Transverse colon (tissue), 4 donors: ENCODE data around the gene MACO1. TPM values are rescaled to one million over a fixed set of nuclear protein-coding genes. Genes with fewer than 3 reads are reported as not detected.

ENCODE experiments used
- DNase-seq: peaks from one replicate; pipeline ENCODE4 v3.0.0-alpha.2; 2019
- H3K27ac ChIP-seq, 4 donors: fragments of 200-600 bp; sonication (generic); 2 replicates each; pipeline ENCODE4 v1.5.1; 2016 to 2018; ENCODE audit warnings: inconsistent platforms in 4 of 4
- H3K27me3 ChIP-seq: fragments of 200-600 bp; sonication (generic); 2 replicates; pipeline ENCODE4 v1.5.1; 2017; ENCODE audit warnings: inconsistent platforms
- H3K36me3 ChIP-seq, 4 donors: fragments of 200-600 bp; sonication (generic); 2 replicates each; pipeline ENCODE4 v1.5.1; 2017 to 2019; ENCODE audit warnings: inconsistent platforms in 4 of 4
- H3K4me1 ChIP-seq, 4 donors: fragments of 200-600 bp; sonication (generic); 2 replicates each; pipeline ENCODE4 v1.5.1; 2017 to 2020; ENCODE audit warnings: inconsistent platforms in 4 of 4
- H3K4me3 ChIP-seq, 4 donors: fragments of 200-600 bp; sonication (generic); 1 replicate in 1 of 4; 2 replicates in 3 of 4; pipeline versions ENCODE4 v1.5.1 to v1.6.1; 2017 to 2019; ENCODE audit warnings: inconsistent platforms in 4 of 4
- H3K9me3 ChIP-seq, 2 donors: fragments of 200-600 bp; sonication (generic); 2 replicates each; pipeline ENCODE4 v1.5.1; 2017 to 2019; ENCODE audit warnings: inconsistent platforms in 2 of 2
- EP300 ChIP-seq: sonication (generic); formaldehyde crosslinking; IDR thresholded peaks from one replicate; pipeline ENCODE4 v1.6.1; 2017; ENCODE audit warnings: antibody characterized with exemption, low read depth
- POLR2A ChIP-seq: fragments of 450-650 bp; IDR thresholded peaks from one replicate; pipeline ENCODE4 v1.6.1; 2016; ENCODE audit warnings: antibody characterized with exemption, mild to moderate bottlenecking, moderate library complexity
- POLR2AphosphoS5 ChIP-seq, 3 donors: sonication (generic); formaldehyde crosslinking; IDR thresholded peaks; one replicate each; pipeline ENCODE4 v1.6.1; 2016; ENCODE audit warnings: antibody characterized with exemption in 3 of 3
- WGBS, 2 donors: methylation state at CpG; one replicate each; pipeline ENCODE4 v1.1.5; 2018; ENCODE audit warnings: low coverage in 1 of 2; 5-methylcytosine and 5-hydroxymethylcytosine counted together
- in situ Hi-C, 4 donors: fragments of 200-750 bp; cut with MboI; loops; one replicate each; pipeline versions ENCODE4 v1.15.0 to v1.15.1; 2017; ENCODE audit warnings: low sequenced_read_pairs in 3 of 4, low pct_ligation_motif_present in 1 of 4, low pct_unique_long_range_greater_than_20kb in 1 of 4
- intact Hi-C: fragments of 100-400 bp; cut with DNase I; formaldehyde crosslinking; loops from one replicate; pipeline ENCODE4 v1.15.1; 2023; ENCODE audit warnings: low total_unique reads
- total RNA-seq, 4 donors: library from RNA; depleted of rRNA; stranded (reverse); fragments of >200 nt; gene quantifications; one replicate each; pipeline ENCODE4 v1.1.0, GENCODE V29; 2016
- TF ChIP-seq, protein P1 (sequence below), 5 experiments: fragments of 200-600 bp in 3 of 5; fragments of 450-650 bp in 2 of 5; sonication (generic) in 3 of 5; IDR thresholded peaks; 1 replicate in 2 of 5; 2 replicates in 3 of 5; pipeline ENCODE4 v1.5.1; 2016 to 2017; ENCODE audit warnings: antibody characterized with exemption in 5 of 5, inconsistent platforms in 3 of 5, mild to moderate bottlenecking in 2 of 5, moderate library complexity in 1 of 5

The MACO1 gene
- total RNA-seq, 4 donors from 2014 or later, result 11.3 to 24.9 (median 19.0) TPM

DNA sequence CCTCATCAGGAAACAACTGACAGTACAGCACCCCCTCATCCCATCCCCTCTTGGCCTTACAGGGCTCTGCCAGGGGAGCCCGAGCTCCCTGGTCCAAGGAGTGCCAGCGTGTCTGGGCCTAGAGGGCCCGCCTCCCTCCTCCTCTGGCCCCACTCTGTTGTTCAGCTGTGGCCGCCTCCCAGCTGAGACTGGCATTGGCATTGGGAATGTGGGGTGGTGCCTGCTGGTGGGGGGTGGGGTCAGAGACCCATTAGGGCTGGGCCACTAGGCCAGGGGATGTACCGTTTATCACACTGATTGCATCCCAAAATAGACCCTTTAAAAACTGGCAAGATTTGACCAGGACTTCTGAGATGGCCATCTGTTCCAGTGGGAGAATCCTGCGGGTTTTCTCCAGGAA is 114.1 kb downstream of the MACO1 start:
- H3K4me1 ChIP-seq, result peaks cover 28 to 54% (median 40%) of the 10 kb centered on the region in 4 donors

DNA sequence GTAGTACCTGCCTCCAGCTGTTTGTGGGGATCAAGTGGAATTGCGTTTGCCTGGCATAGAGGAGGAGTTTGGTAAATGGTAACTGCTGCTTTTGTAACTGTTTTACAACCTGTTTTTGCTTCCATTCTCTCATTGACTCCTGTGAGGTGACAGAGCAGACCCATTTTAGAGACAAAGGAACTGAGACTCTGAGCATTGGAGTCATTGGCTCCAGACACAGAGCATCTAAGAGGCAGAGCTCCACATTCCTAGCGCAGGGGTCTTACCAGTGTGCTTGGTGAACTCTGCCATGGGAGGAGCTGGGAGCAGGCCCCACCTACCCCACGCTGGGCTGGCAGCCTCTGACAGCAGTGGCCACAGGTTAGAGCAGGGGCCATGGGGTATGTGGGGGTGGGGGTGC is 115.1 kb downstream of the MACO1 start:
- DNase-seq, result no peak
- Histone ChIP-seq H3K4me3 (no peak overlapping the region), H3K27me3 (no peaks in the 10 kb centered on the region), H3K4me1 (peaks cover 37 to 64% (median 49%) of the 10 kb centered on the region in 4 donors), H3K27ac (no peak overlapping the region), H3K9me3 (no peaks in the 10 kb centered on the region), H3K36me3 (no peaks in the 10 kb centered on the region)
- intact Hi-C loops, result no loop called here
- no peak for TF ChIP-seq POLR2AphosphoS5 (IDR thresholded peaks at IDR 0.05)
- TF ChIP-seq, protein P1, sequence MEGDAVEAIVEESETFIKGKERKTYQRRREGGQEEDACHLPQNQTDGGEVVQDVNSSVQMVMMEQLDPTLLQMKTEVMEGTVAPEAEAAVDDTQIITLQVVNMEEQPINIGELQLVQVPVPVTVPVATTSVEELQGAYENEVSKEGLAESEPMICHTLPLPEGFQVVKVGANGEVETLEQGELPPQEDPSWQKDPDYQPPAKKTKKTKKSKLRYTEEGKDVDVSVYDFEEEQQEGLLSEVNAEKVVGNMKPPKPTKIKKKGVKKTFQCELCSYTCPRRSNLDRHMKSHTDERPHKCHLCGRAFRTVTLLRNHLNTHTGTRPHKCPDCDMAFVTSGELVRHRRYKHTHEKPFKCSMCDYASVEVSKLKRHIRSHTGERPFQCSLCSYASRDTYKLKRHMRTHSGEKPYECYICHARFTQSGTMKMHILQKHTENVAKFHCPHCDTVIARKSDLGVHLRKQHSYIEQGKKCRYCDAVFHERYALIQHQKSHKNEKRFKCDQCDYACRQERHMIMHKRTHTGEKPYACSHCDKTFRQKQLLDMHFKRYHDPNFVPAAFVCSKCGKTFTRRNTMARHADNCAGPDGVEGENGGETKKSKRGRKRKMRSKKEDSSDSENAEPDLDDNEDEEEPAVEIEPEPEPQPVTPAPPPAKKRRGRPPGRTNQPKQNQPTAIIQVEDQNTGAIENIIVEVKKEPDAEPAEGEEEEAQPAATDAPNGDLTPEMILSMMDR (IDR thresholded peaks at IDR 0.05), result no peak
- TF ChIP-seq EP300, result no peak
- no peak for TF ChIP-seq POLR2A
- WGBS, 2 donors, result 75% methylated on average over 2 of the region's 3 CpGs; no CpG with 5 or more reads in 1 of the 2 donors
- in situ Hi-C loops, result no loop called here

More for the DNA sequence above, 114.1 kb downstream of the MACO1 start:
- in situ Hi-C loops, result no loop called here
- peak overlapping the region; percentile 53 to 90 (median 69) for H3K4me3 ChIP-seq
- no peaks in the 10 kb centered on the region for H3K9me3 ChIP-seq
- peak overlapping the region; percentile 87 to 96 (median 90) for H3K27ac ChIP-seq
- H3K27me3 ChIP-seq, result no peaks in the 10 kb centered on the region
- TF ChIP-seq EP300, result no peak
- peak in 1 of 3 donors; percentile 35 for TF ChIP-seq POLR2AphosphoS5 (IDR thresholded peaks at IDR 0.05)
- peak; percentile 25 for TF ChIP-seq POLR2A
- TF ChIP-seq, protein P1 (IDR thresholded peaks at IDR 0.05), result no peak
- H3K36me3 ChIP-seq, result no peaks in the 10 kb centered on the region
- DNase-seq, result peak; percentile 59
- 38 to 43% methylated on average over 1 to 6 of the region's 6 CpGs for WGBS, 2 donors
- intact Hi-C loops, result no loop called here

DNA sequence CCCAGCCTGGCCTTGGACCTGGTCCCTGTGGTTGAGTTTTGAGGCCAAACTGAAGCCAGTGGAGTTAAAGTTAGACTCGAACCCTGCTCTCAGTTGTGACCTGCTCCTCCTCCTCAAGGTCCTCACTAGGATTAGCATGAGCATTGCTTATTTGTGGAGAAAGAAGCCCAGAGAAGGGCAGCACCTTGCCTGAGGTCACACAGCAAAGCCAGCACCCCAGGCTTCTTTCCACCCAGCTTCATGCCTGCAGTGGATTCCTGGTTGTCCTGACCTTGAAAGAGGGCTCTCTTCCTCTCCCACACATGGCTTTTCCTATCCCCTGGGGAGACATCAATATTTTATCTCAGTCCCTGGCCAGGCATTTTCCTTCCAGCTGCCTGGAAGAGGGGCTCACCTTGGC is 115.5 kb downstream of the MACO1 start:
- WGBS, 2 donors, result 91% methylated on average over 1 of the region's 1 CpG; no CpG with 5 or more reads in 1 of the 2 donors
- intact Hi-C loops, result no loop called here
- Histone ChIP-seq H3K4me3 (no peak overlapping the region), H3K4me1 (peaks cover 37 to 67% (median 52%) of the 10 kb centered on the region in 4 donors), H3K27me3 (no peaks in the 10 kb centered on the region), H3K9me3 (no peaks in the 10 kb centered on the region), H3K27ac (no peak overlapping the region), H3K36me3 (no peaks in the 10 kb centered on the region)
- in situ Hi-C loops, result no loop called here
- TF ChIP-seq POLR2A (no peak), POLR2AphosphoS5 (IDR thresholded peaks at IDR 0.05) (no peak), EP300 (no peak)
- TF ChIP-seq, protein P1 (IDR thresholded peaks at IDR 0.05), result no peak
- no peak for DNase-seq

DNA sequence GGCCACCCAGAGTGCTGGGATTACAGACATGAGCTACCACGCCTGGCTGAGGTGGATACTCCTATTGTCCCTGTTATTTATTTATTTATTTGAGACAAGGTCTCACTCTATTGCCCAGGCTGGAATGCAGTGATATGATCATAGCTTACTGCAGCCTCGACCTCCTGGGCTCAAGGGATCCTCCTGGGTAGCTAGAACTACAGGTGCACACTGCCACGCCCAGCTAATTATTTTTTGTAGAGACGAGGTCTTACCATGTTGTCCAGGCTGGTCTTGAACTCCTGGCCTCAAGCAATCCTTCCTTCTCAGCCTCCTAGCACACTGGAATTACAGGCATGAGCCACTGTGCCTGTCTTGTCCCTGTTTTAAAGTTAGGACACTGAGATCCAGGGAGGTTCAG is 117.9 kb downstream of the MACO1 start:
- TF ChIP-seq, protein P1 (IDR thresholded peaks at IDR 0.05), result no peak
- TF ChIP-seq POLR2A, result no peak
- TF ChIP-seq EP300, result no peak
- TF ChIP-seq POLR2AphosphoS5 (IDR thresholded peaks at IDR 0.05), result no peak
- WGBS, 2 donors, result 20 to 54% methylated on average over 1 to 4 of the region's 4 CpGs
- H3K36me3 ChIP-seq, result no peaks in the 10 kb centered on the region
- DNase-seq, result no peak
- peaks cover 37 to 57% (median 46%) of the 10 kb centered on the region in 4 donors for H3K4me1 ChIP-seq
- intact Hi-C loops, result no loop called here
- peak overlapping the region; percentile 81 to 90 (median 86) for H3K27ac ChIP-seq
- no peaks in the 10 kb centered on the region for H3K27me3 ChIP-seq
- H3K9me3 ChIP-seq, result no peaks in the 10 kb centered on the region
- in situ Hi-C loops, result no loop called here
- H3K4me3 ChIP-seq, result no peak overlapping the region
